GM18907 (cell line): ENCODE measurements around the gene LRRIQ1.
"Not testable (repeated sequence)": the region's sequence is repeated elsewhere in the genome, so short reads cannot be mapped to it uniquely, and the experiment has no call there.

Experiments
- ATAC-seq: cut with Tn5 transposase; IDR thresholded peaks from one replicate; pipeline ENCODE4 v1.9.1; 2021; ENCODE audit warnings: mild to moderate bottlenecking, moderate library complexity; ENCODE audit not compliant: unreplicated experiment

LRRIQ1 gene, protein sequence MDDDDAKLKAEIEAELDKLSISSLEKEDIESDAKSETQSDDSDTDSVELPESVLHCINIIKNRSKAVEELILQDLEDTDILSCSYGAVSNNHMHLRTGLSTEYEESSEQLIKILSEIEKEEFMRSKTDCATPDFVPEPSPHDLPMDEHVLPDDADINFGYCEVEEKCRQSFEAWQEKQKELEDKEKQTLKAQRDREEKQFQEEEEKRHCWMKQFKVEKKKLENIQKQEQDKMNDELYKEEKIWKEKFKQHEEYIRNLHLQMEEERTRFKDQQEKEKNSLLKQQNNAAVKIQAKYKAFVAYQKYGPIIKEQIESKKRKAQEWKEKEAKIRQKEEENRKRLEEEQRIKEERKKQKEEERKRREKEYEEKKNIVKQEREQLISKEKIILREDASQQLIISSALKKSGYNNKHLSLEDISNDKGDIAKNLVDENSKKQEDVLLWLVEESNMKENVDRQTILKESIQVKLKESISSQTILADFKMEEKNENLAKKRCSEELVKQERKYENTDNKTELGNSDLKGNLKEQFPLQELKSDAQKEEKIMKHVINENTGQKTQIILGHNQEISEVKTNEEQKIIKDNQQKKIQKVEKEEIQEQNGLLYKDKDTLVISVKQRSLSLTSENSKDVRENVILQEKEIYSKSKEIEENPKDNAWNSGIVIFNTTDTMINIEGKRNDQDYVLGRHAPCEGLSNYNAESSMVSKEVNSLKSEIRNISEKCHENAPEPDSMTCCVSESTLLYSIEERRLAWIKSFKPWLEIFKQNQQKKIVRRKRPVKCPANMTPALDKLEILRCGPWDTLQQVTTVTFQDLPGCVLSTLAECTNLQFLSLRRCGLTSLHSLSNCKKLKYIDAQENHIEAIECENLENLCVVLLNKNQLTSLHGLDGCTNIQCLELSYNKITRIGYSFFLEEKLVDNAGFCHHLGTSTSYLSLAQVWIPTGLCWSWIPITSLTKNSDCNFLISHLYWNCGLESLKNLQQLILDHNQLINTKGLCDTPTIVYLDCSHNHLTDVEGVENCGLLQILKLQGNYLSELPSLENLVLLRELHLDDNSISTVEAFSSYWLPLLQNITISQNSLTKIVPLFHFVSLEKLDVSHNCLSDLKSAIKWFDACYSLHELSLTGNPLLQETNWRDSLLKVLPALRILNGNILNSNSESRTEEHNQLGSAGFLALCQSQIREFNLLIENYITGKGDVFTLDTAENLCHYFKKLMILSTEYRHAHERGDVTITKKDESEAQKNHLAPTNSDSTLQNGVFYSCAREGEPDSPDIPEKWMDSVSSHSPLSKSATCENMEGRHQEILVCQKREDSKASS (N-terminal part only)

DNA sequence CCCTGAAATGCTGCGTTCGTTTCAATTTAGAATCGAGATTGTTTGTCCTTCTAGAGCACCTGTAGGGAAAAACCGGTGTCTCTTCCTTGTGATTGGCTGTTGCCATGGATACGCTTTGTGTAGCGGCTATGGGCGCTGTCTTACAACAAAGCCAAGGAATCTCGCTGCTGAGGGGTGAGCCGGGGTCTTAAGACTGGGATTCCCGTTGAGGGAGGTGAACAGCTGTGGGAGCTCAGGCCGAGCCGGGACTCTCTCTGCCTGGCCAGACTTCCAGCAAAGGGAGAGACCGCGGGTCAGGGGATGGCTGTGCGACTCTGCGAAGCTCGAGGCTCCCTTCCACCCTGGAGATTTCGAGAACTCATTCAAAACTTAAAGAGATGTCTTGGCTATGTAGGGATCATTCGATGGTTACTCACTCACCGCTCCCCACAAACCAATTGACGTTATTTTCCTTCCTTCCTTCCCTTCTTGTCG, at the start of gene LRRIQ1, which contains the start of gene TSPAN19:
Gene LRRIQ1, plus strand, starts transcription at position 118 of the 474 bp plus-strand sequence. CDS start 1,826 bp downstream, outside the sequence.
Gene TSPAN19, minus strand, starts transcription at position 44 of the 474 bp plus-strand sequence. CDS start 6,331 bp downstream, outside the sequence.
- peak; percentile 100 for ATAC-seq

DNA sequence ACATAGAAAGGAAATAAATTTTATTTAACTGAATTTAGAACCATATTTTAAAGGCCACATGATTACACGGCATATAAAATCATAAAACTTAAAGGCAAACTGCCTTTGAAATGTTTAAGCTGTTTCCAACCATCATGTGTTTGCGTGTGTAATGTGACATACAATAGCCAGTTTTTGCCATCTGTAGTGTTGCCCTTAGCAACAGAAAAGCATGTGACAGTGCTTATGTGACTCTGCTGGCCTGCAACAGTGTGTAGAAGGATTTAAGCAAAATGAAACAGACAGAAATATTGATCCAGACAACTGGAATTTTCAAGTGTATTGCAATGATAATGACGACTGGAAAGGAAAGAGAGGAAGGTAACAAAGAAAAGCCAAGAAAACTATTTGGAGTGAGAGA, 49.6 kb upstream of the LRRIQ1 start:
- ATAC-seq: no peak

DNA sequence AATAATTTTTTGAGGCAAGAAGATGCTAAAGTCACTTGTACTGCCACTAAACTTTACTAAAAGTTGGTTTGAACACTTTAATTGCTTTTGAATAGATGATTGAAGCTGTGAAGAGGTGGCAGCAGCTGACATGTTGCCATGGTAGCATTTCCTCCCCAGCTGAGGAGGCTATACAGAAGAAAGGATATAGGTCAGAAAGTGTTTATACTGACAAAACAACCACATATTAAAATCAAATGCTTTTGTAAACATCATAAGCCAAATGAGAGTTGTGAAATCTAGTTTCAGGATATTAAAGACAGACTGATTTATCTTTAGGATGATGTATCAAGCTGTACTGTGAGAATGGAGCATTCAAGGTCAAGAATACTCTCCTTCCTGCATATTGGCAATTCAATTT, 41.7 kb upstream of the LRRIQ1 start:
- ATAC-seq: no peak

DNA sequence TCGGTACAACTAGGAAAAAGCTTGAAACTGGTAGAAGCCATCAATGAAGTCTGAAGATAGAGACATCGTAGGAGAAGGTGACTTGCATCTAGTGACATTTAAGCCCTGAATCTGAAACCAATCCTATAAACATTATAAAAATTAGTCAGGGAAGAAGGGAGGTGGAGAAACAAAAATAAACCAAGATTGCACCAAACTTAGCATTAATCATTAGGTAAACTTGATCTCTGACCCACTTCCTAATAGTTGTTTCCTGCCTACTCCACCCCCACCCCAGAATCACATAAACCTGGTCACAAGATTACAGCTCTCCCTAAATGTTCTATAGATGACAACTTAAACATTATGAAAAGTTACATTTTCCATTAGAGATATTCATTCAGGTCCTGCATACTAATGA, 40.5 kb upstream of the LRRIQ1 start:
- no peak for ATAC-seq

DNA sequence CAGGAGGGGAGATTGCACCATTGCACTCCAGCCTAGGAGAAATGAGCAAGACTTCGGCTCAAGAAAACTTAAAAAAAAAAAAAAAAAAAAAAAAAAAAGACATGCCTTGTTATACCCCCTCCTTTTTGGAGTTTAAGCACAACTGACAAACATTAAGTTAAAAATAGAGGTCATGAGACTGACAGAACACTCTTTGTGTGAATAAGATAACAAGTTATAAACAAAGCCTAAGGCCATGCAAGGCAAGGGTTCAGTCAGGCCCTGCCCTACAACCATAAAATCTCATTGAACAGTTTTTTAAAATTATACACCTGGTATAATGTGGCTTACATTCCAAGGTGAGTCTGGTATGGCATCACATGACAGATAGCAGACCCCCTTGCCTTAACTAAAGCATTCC, 39.4 kb upstream of the LRRIQ1 start:
- no peak for ATAC-seq

DNA sequence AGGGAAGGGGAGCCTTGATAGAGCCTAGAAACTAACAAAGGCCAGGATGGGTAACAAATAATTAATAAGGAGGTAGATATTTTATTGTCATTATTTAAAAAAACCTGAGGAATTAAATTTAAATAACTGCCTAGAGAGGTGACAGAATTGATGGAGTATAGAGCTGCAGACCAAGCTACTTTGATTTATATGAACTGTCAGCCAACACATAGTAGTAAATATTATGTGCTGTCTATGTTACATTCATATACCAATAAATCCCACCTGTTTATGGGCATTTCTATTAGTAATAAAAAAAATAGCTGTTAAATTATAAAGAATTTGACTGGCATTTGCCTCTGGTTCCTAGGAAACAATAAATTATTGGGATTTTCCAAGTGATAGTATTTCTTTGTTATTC, 37.8 kb upstream of the LRRIQ1 start:
- ATAC-seq: no peak

DNA sequence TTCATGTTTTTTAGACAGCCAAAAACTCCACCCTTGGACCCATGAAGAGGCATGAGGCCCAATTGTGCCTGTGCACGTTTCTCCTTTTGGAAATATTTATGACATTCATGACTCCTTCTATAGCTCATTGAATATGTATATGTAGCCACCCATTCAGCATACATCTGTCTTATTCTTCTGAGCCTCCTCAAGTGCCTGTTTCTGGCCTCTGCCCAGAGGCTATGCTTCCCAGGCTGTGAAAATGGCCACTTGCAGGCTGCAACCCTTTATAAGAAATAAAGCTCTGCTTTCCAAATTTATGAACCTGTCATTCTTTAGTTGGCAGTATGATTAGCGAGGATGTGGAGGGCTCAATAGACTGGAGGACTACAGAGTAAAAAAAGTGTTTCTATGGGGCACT, 35.4 kb upstream of the LRRIQ1 start:
- ATAC-seq: no peak

DNA sequence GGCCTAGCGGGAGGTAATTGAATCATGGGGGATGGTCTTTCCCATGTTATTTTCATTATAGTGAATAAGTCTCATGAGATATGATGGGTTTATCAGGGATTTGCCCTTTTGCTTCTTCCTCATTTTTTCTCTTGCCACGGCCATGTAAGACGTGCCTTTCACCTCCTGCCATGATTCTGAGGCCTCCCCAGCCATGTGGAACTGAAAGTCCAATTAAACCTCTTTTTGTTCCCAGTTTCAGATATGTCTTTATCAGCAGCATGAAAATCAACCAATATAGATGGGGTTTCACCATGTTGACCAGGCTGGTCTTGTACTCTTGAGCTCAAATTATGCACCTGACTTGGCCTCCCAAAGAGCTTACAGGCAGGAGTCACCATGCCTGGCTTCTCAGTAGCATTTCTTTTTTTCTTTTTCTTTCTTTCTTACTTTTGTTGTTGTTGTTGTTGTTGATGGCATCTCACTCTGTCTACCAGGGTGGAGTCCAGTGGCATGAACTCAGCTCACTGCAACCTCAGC, 33.3 kb upstream of the LRRIQ1 start:
- no peak for ATAC-seq

DNA sequence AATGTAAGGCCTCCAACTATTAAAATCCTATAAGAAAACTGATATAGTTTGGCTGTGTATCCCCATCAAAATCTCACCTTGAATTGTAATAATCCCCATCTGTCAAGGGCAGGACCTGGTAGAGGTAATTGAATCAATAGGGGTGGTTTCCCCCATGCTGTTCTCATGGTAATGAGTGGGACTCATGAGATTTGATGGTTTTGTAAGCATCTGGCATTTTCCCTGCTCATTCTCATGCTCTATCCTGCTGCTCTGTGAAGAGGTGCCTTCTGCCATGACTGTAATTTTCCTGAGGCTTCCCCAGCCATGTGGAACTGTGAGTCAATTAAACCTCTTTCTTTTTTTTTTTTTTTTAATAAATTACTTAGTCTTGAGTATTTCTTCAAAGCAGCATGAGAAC, 31.9 kb upstream of the LRRIQ1 start:
- ATAC-seq: no peak

DNA sequence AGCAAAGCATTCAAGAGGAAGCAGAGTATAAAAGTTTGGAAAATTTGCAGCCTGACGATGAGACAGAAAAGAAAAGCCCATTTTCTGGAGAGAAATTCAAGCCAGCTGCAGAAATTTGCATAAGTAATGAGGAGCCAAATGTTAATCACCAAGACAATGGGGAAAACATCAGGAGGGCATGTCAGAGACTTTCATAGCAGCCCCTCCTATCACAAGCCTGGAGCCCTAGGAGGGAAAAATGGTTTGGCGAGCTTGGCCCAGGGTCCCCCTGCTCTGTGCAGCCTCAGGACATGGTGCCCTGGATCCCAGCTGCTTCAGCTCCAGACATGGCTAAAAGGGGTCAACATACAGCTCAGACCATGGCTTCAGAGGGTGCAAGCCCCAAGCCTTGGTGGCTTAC, 31.1 kb upstream of the LRRIQ1 start:
- ATAC-seq: not testable (repeated sequence)

DNA sequence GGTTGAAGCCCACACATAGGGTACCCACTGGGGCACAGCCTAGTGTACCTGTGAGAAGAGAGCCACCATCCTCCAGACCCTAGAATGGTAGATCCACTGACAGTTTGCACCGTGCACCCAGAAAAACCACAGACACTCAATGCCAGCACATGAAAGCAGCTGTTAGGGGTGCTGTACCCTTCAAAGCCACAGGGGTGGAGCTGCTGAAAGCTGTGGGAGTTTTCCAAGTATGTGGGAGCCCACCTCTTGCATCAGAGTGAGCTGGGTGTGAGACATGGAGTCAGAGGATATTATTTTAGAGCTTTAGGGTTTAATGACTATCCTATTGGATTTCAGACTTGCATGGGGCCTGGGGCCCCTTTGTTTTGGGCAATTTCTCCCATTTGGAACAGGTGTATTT, 30.5 kb upstream of the LRRIQ1 start:
- ATAC-seq: no peak

DNA sequence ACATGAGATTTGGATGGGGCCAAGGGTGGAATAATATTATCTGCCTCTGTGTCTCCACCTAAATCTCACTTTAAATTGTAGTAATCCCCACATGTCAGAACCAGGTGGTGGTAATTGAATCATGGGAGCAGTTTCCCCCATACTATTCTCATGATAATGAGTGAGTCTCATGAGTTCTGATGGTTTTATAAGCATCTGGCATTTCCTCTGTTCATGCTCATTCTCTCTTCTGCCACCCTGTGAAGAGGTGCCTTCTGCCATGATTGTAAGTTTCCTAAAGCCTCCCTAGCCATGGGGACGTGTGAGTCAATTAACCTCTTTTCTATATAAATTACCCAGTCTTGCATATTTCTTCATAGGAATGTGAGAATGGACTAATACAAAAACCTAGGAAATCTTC, 29.9 kb upstream of the LRRIQ1 start:
- no peak for ATAC-seq

DNA sequence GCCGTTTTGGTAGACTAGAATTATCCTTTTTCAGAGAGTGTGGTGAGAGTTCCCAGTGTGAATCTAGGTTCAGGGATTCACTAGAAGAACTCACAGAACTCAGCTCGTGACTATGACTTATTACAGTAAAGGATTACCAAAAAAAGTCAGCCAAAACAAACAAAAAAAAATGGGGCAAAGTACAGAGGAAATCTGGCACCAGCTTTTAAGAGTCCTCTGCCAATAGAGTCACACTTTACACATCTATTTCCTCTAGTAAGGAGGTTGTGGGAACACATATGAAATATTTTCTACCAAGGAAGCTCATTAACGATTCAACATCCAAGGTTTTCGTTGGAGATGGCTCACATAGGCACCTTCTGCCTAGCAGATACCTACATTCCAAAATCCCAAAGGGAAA, 28.3 kb upstream of the LRRIQ1 start:
- ATAC-seq: no peak

DNA sequence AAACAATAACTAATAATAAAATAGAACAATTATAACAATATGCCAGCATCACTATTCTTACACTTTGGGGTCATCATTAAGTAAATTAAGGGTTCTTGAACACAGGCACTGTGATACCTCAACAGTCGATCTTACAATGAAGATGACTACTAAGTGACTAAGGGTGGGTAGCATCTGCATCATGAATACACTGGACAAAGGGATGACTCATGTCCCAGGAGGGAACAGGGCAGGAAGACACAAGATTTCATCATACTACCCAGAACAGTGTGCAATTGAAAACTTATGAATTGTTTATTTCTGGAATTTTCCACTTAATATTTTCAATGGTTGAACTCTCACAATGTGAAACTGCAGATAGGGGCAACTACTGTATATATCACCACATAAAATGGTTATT, 19.7 kb upstream of the LRRIQ1 start:
- no peak for ATAC-seq

DNA sequence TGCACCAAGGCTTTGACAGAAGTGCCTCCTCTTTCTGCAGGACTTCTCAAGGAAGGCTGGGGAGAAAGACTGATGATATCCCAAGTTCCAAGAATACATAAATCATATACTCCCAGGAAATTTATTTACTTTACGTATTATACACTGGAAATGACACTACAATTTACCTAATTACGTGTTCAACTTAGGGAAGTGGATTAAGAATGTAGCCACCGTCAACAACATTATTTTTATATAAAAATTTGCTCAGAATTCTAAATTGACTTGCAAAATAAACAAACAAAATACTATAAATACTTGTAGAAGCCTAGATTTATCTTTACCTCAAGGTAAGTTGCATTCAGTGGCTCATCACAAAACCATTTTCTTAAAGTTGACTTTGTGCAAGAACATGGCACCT, 19.0 kb upstream of the LRRIQ1 start:
- ATAC-seq: no peak

DNA sequence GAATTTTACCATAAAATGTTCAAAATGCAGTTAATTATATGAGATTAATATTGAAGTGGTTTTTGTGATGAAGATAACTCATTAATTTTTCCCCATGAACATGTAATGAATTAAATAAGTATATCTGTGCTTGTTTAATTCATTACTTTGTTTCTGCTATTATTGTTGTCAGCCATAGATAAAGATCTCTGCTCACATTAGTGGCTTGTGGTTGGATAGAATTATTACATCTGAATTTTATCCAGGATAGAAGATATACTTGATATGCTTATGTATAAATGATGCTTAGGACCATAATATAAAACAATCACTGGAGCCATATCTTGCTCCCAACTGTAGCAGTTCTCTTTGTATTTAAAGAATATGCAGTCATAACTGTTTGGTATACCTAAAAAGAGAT, 18.5 kb upstream of the LRRIQ1 start:
- ATAC-seq: no peak

DNA sequence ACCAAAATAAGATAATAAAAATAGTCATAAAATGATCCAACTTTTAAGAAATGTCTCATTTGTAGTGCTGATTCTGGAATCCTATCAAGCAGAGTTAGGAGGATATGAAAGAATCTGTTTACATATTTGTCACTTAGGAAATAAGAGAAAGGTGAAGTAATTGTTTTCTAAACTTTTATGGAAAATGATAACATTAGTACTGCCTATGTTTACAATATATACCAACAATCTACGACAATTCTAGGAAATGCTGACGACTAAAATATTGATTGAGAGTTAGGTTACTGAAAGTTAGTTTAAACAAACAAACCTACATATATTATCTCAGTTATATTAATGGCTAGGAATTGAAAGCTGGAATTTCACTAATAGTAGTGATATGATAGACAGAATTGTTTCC, 18.1 kb upstream of the LRRIQ1 start:
- ATAC-seq: no peak

DNA sequence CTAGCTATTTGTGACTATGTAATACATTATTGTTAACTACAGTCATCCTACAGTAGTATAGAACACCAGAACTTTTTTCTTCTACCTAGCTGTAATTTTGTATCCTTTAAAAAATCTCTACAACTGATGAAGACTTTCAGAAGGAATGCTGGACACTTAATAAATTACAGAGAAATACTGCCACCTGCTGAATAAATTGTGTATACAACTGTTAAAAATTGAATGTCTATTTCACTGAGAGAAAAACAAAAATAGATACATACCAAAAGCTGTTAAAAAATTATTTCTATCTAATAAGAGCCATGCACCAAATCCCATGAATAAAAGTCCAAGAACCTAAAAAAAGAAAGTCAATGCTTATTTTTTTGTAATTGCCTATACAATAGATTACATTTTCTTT, 6.7 kb upstream of the LRRIQ1 start:
- peak; percentile 49 for ATAC-seq

DNA sequence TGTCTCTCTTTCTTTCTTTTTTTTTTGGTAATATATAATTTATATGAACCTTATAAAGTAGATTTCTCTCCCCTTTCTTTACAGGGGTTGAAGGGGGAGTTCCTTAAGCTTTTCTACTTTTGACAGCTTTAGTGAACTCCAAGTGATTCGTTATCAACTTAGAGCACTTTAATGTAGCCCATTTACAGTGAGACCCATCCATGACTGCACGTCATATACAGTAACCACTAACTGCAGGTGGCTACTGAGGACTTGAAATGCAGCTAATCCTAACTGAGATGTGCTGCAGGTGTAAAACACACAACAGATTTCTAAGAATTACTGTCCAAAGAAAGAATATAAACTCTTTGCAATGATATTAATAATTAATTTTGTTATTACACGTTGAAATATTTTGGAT, 582 bp downstream of the LRRIQ1 start:
- no peak for ATAC-seq

DNA sequence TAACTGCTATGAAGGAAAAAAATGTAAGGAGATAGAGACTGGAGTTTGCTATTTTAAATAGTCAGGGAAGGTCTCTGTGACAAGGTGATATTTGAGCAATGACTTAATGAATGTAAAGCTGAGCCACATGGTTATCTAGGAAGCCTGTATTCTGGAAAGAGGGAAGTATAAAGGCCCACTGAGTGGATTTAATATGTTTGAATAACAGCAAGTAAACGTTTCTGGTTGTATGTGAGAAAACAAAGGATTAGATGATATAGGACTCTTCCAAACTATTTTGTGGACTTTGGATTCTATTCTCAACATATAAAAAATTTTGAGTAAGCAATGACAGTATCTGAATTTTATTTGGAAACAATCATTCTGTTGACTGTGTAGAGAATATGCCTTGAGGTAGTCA, 5.2 kb downstream of the LRRIQ1 start:
- ATAC-seq: no peak

DNA sequence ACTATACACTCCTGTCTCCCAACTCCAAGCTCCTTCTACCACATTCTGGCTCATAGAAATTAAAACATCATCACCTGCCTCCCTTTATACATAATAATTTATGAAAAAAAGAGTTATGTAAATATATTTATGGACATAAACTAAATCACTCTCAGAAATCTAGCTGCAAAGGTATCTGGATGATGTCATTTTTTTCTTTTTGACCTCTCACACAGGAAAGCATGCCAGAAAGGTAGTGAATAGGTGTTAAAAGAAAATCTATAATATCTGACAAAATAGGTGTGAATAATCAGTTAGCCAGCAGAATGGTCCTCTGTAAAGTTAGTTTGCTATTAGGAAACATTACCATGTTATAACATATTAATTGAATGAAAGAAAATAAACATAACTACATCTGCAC, 7.7 kb downstream of the LRRIQ1 start:
- ATAC-seq: no peak
